G401 (cell line): ENCODE measurements around the gene ZNF346. TPM values are rescaled to one million over a fixed set of nuclear protein-coding genes. Genes with fewer than 3 reads are reported as not detected.

Experiments used
- DNase-seq: peaks from one replicate; pipeline ENCODE4 v3.0.0-alpha.2; 2015; ENCODE audit warnings: low spot score
- in situ Hi-C: cut with HindIII; loops from 2 replicates; pipeline ENCODE4 v1.10.0; 2016; ENCODE audit warnings: low sequenced_read_pairs, mixed read lengths
- total RNA-seq: library from RNA; depleted of rRNA; stranded (reverse); fragments of >200 nt; shearing (Covaris generic); gene quantifications from 2 replicates; pipeline ENCODE4 v1.2.3, GENCODE V29; 2014

The ZNF346 gene
- total RNA-seq, 1 experiment from 2014 or later, result 27.5 TPM

DNA sequence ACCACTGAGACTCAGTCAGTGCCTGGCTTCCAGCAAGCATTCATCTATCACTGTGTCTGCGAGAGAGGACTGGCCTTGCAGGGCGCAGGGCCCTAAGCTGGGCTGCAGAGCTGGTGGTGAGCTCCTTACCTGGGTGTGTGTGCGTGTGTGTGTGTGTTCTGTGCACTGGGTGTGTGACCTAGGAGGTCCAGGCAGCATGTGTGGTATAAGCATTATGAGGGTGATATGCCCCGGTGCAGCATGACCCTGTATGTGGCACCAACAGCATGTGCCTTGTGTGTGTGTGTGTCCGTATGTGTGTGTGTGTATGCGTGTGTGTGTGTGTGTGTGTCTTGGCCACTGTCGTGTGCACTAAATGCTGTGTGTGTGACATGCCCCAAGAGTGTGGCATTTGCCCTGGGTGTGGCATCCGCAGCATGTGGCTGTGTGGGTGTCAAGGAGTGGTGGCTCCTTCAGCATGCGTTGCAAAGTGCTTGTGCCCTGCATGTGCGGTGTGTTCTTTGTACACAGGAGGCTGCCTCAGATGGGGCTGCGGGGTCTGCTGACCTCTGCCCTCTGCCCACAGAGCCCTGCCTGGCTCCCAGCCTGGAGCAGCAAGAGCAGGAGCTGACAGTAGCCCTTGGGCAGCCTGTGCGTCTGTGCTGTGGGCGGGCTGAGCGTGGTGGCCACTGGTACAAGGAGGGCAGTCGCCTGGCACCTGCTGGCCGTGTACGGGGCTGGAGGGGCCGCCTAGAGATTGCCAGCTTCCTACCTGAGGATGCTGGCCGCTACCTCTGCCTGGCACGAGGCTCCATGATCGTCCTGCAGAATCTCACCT, 67.5 kb downstream of the ZNF346 start:
- DNase-seq, result no peak
- in situ Hi-C loops, result no loop called here

DNA sequence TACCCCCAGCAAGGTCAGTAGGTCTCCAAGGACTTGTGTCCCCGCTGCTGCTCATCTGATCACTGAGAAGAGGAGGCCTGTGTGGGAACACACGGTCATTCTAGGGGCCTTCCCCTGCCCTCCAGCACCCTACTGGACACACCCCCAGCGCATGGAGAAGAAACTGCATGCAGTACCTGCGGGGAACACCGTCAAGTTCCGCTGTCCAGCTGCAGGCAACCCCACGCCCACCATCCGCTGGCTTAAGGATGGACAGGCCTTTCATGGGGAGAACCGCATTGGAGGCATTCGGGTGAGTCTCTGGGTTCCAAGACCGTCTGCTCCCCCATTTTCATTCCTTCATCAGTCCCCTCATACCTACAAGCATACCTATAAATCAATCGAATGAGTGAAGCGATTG, 68.3 kb downstream of the ZNF346 start:
- in situ Hi-C loops, result no loop called here
- DNase-seq, result no peak

DNA sequence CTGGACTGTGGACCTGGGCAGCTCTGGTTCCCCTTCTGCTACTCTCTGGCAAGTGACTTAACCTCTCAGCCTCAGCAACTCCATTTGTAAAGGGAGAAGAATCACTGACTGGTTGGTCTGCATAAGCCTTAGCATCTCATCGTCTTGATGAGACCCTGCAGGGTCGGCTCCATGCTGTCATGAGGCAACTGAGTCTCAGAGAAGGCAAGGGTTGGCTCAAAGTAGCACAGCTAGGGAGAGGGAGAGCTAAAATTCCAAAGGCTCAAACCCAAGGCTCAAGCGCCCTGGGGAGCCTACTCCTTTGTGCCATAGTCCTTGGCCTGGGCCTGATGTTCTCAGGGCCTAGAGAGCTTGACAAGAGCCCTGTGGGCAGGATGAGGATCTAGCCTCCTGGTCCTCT, 68.7 kb downstream of the ZNF346 start:
- no peak for DNase-seq
- in situ Hi-C loops, result no loop called here

DNA sequence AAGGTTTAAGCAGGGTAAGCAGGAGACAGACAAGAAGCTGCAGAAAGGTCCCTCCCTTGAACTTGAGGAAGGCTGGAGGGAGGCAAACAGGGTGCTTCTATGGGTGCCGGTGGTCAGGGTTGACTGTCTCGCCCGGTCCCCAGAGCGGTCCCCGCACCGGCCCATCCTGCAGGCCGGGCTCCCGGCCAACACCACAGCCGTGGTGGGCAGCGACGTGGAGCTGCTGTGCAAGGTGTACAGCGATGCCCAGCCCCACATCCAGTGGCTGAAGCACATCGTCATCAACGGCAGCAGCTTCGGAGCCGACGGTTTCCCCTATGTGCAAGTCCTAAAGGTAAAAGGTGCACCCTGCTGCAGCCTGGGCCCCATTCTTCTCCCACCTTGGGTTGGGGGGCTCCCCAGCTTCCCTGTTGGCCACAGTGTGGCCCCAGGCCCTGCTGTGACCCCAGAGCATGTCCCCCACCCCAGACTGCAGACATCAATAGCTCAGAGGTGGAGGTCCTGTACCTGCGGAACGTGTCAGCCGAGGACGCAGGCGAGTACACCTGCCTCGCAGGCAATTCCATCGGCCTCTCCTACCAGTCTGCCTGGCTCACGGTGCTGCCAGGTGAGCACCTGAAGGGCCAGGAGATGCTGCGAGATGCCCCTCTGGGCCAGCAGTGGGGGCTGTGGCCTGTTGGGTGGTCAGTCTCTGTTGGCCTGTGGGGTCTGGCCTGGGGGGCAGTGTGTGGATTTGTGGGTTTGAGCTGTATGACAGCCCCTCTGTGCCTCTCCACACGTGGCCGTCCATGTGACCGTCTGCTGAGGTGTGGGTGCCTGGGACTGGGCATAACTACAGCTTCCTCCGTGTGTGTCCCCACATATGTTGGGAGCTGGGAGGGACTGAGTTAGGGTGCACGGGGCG, 69.9 kb downstream of the ZNF346 start:
- DNase-seq, result no peak

DNA sequence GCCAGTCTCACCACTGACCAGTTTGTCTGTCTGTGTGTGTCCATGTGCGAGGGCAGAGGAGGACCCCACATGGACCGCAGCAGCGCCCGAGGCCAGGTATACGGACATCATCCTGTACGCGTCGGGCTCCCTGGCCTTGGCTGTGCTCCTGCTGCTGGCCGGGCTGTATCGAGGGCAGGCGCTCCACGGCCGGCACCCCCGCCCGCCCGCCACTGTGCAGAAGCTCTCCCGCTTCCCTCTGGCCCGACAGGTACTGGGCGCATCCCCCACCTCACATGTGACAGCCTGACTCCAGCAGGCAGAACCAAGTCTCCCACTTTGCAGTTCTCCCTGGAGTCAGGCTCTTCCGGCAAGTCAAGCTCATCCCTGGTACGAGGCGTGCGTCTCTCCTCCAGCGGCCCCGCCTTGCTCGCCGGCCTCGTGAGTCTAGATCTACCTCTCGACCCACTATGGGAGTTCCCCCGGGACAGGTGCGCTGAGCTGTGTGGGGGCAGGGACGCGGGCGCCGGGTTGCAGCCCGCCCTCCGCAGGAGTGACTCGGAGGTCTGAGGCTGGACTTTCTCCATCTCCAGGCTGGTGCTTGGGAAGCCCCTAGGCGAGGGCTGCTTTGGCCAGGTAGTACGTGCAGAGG, 70.7 kb downstream of the ZNF346 start:
- in situ Hi-C loops, result no loop called here
- DNase-seq, result no peak

More for the DNA sequence above, 69.9 kb downstream of the ZNF346 start:
- in situ Hi-C loops, result no loop called here

DNA sequence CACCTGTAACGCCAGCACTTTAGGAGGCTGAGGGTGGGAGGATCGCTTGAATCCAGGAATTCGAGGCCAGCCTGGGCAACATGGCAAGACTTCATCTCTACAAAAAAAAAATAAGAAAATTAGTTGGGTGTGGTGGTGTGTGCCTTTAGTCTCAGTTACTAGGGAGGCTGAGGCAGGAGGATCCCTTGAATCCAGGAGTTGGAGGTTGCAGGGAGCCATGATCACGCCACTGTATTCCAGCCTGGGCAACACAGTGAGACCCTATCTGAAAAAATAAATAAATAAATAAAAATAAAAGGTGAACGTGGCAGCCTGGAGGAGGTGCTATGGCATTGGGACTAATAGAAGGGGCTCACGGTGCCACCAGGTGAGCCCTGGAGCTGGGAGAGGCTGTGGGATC, 71.3 kb downstream of the ZNF346 start:
- DNase-seq, result no peak
- in situ Hi-C loops, result no loop called here

DNA sequence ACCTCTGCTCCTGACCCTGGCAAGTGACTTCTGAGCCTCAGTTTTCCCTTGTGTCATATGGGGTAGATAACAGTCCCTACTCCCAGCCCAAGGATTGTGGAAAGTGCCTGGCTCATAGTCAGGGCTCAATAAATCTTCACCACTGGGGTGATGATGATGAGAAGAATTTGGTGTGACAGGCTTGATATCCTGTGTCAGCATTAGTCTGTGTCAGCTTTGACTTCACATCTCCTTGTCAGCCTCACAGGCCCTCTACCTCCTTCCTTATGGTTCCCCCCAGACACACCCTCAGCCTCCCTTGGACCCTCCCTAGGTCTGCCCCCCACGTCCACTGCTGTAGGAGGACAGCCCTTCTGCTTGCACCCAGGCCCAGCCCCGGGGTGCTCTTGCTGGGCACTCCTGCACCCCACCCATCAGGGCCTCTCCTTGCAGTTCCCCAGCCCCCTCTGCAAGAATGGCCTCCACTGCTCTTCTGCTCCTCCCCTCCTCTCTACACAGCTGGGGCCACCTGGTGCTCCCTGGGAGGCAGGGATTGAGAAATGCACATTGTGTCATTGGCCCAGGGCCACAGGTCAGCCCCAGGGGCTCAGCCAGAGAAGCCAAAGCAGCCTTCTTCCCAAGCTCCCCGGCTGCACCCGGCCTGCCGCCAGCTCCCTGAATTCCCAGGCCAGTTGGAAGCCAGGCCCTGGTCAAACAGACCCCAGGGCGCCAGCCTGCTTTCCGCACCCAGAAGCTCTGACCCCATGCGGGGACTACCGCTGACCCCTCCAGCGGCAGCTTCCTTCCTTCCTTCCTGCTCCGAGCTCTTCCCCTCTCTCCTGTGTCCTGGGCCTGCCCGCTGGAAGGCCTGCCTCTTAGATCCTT, 72.0 kb downstream of the ZNF346 start:
- in situ Hi-C loops, result no loop called here
- no peak for DNase-seq

DNA sequence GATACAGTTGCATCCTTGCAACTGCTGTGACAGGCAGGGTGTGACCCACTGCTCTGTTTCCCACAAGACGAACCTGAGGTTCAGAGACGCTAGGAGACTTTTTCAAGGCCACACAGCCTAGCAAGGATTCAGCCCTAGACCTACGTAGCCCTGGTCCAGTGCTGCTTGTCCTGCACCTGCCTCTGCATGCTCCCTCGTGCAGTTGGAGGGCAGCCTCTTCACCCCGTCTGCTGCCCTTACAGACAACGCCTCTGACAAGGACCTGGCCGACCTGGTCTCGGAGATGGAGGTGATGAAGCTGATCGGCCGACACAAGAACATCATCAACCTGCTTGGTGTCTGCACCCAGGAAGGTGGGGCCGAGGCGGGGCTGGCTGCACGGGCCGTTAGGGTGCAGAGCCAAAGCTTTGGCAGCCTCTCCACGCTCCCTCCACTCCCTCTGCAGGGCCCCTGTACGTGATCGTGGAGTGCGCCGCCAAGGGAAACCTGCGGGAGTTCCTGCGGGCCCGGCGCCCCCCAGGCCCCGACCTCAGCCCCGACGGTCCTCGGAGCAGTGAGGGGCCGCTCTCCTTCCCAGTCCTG, 72.7 kb downstream of the ZNF346 start:
- in situ Hi-C loops, result no loop called here
- DNase-seq, result no peak

DNA sequence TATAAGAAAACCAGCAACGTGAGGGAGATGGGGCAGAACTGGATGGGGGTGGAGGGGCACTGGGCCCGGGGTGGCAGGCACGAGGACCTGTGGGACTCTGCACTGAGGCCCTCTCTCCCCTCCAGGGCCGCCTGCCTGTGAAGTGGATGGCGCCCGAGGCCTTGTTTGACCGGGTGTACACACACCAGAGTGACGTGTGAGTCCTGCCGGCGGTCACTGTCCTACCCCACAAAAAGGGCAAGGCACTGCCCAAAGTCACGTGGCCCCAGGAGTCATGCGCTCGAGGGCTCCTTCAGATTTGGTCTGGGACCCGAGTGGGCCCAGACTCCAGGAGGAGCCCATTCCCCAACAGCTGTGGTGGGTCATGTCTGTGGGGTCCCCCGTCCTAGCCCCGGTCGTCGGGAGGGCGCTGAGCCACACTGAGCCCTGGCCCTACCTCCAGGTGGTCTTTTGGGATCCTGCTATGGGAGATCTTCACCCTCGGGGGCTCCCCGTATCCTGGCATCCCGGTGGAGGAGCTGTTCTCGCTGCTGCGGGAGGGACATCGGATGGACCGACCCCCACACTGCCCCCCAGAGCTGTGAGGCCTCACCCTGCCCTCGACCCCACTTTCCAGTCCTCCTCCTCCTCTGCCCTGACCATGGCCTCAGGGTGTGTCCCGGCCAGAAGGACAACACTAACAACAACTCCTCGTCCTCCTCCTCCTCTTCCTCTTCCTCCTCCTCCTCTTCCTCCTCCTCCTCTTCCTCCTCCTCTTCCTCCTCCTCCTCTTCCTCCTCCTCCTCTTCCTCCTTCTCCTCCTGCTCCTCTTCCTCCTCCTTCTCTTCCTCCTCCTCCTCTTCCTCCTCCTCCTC, 73.9 kb downstream of the ZNF346 start:
- no peak for DNase-seq

DNA sequence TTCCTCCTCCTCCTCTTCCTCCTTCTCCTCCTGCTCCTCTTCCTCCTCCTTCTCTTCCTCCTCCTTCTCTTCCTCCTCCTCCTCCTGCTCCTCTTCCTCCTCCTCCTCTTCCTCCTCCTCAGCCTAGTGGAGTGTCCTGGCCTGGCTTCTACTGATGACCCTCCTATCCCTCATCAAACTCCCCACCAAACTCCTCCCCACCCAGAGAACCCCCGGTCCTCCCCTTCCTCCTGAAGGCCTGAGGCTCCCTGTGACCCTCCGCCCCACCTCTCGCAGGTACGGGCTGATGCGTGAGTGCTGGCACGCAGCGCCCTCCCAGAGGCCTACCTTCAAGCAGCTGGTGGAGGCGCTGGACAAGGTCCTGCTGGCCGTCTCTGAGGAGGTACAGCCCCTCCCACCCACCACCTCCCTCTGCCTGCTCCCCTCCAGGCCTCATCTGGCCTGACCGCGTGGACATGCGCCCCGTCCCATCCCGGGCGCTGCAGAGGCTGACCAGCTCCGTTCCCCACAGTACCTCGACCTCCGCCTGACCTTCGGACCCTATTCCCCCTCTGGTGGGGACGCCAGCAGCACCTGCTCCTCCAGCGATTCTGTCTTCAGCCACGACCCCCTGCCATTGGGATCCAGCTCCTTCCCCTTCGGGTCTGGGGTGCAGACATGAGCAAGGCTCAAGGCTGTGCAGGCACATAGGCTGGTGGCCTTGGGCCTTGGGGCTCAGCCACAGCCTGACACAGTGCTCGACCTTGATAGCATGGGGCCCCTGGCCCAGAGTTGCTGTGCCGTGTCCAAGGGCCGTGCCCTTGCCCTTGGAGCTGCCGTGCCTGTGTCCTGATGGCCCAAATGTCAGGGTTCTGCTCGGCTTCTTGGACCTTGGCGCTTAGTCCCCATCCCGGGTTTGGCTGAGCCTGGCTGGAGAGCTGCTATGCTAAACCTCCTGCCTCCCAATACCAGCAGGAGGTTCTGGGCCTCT, 74.8 kb downstream of the ZNF346 start:
- in situ Hi-C loops, result no loop called here
- no peak for DNase-seq

More for the DNA sequence above, 73.9 kb downstream of the ZNF346 start:
- in situ Hi-C loops, result no loop called here

DNA sequence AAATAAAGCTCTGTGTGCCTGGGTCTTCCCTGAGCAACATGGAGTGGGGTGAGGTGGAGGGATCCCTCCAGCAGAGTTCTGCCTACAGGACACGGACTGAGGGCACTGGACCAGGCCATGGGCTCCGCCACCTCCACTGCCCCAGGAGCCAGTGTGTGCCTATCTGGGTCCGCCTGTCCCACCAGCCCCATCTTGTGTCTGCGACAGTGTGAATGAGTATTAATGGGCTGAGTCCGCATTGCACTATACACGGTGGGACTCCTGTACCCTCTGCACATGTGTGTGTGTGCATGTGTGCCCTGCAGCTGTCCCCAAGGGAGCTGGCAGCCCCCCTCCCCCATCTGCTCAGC, 75.6 kb downstream of the ZNF346 start:
- DNase-seq, result no peak
- in situ Hi-C loops, result no loop called here

DNA sequence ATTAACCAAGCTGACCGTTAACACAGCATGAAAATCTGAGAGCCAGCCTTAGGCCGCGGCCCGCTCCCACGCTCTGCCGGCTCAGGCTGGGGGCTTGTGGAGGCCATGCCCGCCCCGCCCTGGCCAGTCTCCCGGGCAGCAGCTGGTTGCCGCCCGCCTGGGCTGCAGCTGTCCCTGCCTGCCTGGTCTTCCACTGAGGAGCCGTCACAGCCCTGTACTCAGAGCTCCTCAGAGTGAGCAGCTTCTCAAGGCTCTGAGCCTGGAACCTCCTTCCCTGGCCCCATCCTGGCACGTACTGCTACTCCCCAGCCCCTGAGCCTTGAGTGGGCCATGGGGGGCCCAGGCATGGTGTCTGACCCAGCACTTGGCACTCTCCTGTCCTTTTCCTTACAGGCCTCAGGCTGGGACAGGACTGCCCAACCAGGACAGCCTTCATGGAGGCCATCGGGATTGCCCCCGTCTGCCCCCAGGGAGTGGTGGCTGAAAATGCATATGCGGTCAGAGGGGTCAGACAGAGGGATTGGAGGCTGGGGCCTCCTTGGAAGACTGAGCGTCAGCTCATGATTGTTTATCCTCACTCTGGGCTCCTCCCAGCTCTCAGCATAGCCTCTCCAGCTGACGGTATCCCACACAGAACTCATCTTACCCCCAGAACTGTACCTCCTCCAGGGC, 76.1 kb downstream of the ZNF346 start:
- in situ Hi-C loops, result no loop called here
- no peak for DNase-seq

DNA sequence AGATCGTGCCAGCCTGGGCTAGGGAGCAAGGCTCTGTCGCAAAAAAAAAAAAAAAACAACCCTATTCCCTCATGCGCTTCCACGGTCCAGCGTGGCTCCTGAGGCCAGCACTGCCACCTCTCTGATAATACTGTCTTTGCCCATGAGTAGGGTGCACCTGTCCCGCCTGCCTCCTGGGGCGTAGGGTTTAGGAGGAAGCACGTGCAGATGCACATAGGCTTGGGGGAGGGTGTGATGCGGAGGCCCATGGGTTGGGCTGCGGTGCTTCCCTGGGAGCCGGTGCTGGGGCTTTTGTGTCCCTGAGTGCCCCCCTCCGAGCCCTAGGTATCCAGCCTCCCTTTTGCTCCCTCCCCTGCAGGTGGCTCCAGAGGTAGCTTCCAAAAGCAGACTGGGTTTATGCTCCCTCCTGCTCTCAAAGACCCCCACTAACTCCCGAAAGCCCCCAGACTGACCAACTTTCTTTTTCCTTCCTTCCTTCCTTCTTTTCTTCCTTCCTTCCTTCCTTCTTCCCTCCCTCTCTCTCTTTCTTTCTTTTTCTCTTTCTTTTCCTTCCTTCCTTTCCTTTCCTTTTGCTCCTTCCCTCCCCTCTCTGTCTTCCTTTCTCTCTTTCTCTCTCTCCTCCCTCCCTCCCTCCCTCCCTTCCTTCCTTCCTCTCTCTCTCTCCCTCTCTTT, 77.1 kb downstream of the ZNF346 start:
- no peak for DNase-seq

DNA sequence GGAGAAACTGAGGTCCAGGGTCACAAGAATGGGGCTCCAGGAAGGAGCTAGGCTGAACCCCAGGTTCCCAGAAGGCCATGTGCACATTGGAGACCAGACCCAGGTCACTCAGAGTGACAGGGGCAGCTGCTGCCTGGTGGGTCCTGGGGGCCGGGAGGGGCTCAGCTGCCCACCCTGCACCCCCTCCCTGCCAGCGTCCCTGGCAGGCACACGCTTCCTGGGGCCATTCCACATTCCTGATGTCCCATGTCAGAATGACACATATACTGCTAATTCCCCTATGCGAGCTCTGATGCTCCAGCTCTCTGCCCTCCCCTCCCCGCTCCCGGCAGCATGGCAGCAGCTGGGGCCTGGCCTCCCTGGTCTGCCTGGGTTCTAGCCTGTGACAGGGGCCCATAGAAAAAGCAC, 78.2 kb downstream of the ZNF346 start:
- no peak for DNase-seq
- in situ Hi-C loops, result no loop called here

More for the DNA sequence above, 77.1 kb downstream of the ZNF346 start:
- in situ Hi-C loops, result no loop called here

DNA sequence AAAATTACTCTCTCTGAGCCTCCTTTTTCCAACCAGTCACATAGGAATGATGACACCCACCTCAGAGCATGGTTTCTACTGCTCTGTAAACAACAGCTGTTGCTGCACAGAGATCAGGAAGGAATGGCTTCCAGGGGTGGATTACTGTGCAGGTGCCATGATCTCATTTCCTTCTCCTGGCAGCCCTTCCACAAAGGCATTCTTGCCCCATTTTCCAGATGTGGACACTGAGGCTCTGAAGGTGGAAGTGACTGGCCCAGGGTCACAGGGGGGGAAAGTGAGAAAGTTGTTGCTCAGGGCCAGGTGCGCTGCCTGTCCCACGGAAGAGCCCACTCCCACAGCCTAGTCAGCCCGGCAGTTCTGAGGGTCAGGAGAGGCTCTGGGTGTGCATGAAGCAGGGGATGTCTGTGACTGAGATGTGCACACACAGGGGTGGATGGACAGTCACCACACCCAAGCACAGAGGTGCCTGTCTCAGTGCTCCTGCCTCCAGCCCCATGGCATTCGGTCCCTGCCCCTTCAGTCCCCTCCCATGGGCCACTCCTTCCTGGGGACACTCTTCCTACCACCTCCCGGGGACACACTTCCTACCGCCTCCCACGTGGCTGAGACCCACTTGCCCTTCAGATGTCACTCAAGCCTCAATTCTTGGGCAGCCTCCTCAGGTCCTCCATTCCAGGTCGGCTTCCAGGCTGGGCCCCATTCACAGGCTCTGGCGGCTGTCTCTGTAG, 81.2 kb downstream of the ZNF346 start:
- in situ Hi-C loops, result no loop called here
- no peak for DNase-seq
